DMS53 treated with DMSO at 0.1 percent for 48 hours (cell line): Measurements from ENCODE around the gene ATP4A.

Source experiments
- DNase-seq: peaks from one replicate; lab custom pipeline; 2025; ENCODE audit not compliant: unreplicated experiment; lab: John Stamatoyannopoulos, UW

Gene ATP4A

DNA sequence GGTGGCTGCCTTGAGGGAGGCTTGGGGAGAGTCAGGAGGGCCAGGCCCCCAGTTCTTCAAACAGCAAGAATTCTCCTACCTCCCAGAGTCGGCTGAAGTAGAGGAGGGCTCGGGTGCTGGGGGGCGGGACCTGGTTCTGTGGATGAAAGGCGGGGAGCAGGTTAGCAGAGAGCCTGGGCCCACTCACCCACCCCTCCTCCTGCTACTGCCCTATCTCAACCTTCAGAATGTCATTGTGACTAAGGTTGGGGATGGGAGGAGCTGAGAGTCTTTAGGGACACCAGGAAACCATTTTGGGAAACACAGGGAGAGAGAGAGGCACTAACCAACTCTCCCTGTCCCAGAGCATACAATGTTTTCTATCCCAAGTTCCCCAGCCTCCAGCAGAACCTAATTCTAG lies 60.7 kb downstream of the ATP4A start:
- DNase-seq, result no peak

DNA sequence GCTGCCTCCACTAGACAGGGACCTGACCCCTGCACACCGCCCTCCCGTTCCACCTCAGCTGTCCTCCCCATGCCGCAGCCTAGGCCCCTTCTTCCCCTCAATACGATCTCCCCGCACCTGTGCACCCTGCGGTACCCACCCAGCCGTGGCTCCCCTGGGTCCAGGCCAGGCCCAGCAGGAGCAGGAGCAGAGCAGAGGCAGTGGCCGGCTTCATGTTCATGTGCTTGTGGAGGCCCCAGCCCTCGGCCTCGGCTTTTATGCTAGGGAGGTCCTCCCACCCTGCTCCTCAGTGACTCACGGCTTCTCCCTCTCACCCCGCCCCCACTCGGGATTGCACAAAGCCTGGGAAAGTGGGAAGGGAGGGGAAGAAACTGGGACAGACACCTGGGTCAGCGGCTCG lies 61.8 kb downstream of the ATP4A start:
- DNase-seq, result no peak

DNA sequence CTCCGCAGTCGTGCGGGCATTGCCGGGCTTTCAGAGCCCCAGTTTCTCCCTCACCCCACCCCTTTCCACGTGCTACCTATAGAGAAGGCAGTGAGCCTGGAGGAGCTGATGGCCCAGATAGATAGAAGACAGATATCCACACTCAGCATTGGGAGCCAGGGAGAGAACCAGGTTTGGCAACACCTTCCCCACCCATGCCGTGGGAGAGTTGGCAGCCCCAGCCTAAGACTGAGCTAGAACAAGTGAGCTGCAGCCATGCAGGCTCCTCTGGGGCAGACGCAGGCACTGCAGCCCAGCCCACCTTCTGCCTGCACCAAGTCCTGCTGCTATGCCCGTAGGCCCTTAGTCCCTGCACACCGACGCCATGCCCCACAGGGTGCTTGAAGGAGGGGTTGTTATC lies 62.8 kb downstream of the ATP4A start:
- DNase-seq, result no peak
